ENCODE results near the gene CYP20A1.
"Not testable (repeated sequence)": the region's sequence is repeated elsewhere in the genome, so short reads cannot be mapped to it uniquely, and the experiment has no call there.

- not testable (repeated sequence) for TF ChIP-seq CTCF (IDR thresholded peaks at IDR 0.05; ENCODE audit: control extremely low read depth in 1 of 3, insufficient read depth in 1 of 3, low read depth in 1 of 3, low read length in 3 of 3); POLR2AphosphoS5 (IDR thresholded peaks at IDR 0.05; ENCODE audit: low read depth, low read length); EGR1 (IDR thresholded peaks at IDR 0.05; ENCODE audit: borderline replicate concordance, low read depth, low read length); POLR2A (IDR thresholded peaks at IDR 0.05; ENCODE audit: control extremely low read depth in 1 of 2, low read depth in 2 of 2, low read length in 2 of 2); YY1 (IDR thresholded peaks at IDR 0.05; ENCODE audit: low read depth, low read length); TAF7 (optimal IDR thresholded peaks at IDR 0.05; ENCODE audit: borderline replicate concordance, low read depth, low read length); RBBP5 (IDR thresholded peaks at IDR 0.05; ENCODE audit: borderline replicate concordance, low read depth, low read length); RXRA (IDR thresholded peaks at IDR 0.05; ENCODE audit: insufficient read depth, low read depth, low read length); SUZ12 (IDR thresholded peaks at IDR 0.05; ENCODE audit: low read length); HDAC2 (IDR thresholded peaks at IDR 0.05; ENCODE audit: borderline replicate concordance in 1 of 2, low read depth in 2 of 2, low read length in 2 of 2); GABPA (IDR thresholded peaks at IDR 0.05; ENCODE audit: borderline replicate concordance, insufficient read depth, low read length); EZH2 (IDR thresholded peaks at IDR 0.05; ENCODE audit: low read depth, low read length, severe bottlenecking); CHD1 (IDR thresholded peaks at IDR 0.05; ENCODE audit: low read depth, low read length); SP1 (IDR thresholded peaks at IDR 0.05; ENCODE audit: low read depth, low read length)
Measured at GRCh38 chr2:203190547-203190946, 48.3 kb upstream of the CYP20A1 start.
